Measurements from ENCODE around the gene ADARB1.

Gene ADARB1

DNA sequence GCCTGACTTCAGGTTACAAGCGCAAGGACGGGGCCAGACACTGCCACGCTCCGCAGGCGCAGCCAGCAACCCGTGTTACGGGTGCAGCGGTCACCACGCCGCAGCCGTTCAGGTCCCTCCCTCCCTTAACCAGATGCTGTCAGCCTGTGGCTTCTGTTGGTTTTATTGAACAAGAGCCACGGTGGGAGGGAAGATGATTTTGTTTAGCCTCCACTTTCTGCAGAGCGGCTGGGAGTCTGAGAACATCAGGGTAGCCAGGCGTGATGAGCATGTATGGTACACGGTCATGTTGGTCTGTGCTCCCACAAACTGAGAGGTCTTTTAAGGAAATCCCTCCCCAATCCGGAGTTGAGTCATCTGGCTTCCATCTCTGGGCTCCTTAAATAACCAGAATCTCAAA, 18.5 kb upstream of the ADARB1 start:
- no peak for DNase-seq

DNA sequence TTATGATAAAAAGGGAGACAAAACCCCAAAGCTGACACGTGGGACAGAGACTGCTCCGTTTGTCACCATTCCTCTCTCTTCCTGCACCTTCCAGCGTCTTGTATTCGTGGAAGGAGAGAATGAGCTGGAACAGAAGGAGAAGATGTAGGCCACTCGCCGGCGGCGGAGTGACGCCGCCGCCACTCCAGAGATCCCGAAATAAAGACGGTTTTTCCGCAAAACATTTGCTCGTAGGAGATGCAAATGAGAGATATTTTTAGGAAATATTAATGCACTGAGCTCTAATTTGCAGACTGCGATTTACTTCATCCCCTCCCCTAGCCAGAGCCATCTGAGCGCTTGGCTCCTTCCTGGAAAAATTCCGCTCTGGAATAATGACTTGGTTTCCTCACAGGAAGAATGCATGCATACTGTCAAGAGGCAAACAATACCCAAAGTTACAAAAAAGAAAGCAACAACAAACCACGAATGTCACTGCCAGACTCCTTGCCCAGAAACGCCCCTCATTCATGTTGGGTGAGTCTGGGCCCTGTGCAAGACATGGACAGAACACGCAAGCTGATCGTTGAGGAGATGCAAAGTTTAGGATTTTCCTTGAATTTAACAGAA, 18.0 kb upstream of the ADARB1 start:
- no peak for DNase-seq

GRCh38 chr21:45056917-45057560, 17.3 kb upstream of the ADARB1 start:
- DNase-seq: no peak

DNA sequence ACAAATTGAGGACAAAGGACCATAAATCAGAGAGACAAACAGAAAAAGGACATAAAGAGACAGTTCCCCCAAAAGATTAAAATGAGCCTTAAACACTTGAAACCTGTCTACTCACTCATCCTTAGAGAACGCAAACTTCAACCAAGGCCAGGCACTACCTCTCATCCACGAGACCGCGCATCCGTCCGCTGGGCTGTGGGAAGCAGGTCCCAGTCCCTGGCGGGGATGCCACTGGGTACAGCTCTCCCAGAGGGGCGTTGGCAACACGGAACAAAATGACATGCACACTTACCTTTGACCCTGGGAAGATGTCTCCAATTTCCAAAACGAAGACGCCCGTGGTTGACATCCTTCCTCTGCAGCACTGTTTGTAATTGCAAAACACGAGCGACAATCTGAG, 16.5 kb upstream of the ADARB1 start:
- DNase-seq: no peak

DNA sequence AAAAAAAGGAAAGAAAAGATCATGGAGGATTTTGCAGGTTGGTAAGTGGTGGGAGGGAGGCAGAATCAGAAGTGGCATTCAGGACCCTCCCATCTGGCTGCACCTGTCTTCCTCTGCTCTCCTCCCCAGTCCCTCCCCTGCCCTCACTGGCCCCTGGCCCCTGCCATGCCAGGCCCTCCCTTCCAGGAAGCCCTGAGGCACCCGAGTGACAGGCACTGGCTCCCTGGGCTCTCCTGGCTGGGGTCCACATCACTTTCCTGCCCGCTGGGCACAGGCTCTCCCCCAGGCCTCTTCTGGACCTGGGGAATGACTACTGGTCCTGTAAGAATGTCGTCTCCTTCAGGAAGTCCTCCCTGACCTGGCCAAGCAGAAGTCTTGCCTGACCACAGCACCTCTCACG, 15.3 kb upstream of the ADARB1 start:
- DNase-seq: no peak

DNA sequence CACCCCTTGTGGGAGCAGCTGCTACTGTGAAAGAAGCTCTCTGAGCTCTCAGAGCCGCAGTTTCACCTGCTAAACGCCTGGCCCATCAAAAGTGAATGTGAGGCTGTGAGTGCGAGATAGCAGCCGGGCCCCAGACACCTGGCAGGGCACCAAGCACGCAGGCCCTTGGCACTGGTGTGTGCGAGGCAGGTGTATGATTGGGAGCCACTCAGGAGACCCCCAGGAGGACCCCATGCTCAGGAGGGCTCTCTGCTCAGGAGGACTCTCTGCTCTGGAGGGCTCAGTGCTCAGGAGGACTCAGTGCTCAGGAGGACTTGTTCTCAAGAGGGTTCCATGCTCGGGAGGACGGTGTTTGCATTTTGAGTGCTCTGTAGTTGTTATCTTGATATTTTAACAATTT, 14.3 kb upstream of the ADARB1 start:
- no peak for DNase-seq

GRCh38 chr21:45060675-45061311, 13.6 kb upstream of the ADARB1 start:
- DNase-seq: no peak

DNA sequence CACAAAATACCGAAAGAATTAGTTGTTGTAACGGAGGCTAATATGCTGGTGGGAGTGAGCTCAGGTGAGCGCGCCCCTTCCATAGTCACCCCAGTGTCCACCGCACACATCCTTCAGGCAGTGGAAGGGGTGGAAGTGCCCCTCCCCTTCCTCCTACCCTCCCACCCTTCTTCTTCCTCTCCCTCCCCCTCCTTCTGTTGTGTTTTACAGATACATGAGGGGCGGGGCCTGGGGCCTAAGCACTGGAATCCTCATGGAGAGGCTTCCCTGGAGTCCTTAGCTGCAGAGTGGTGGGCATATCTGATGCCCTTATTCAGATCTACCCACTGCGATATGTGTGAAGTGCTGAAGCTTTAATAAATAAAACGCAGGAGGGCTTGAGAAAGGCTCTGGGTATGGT, 10.3 kb upstream of the ADARB1 start:
- DNase-seq: no peak

DNA sequence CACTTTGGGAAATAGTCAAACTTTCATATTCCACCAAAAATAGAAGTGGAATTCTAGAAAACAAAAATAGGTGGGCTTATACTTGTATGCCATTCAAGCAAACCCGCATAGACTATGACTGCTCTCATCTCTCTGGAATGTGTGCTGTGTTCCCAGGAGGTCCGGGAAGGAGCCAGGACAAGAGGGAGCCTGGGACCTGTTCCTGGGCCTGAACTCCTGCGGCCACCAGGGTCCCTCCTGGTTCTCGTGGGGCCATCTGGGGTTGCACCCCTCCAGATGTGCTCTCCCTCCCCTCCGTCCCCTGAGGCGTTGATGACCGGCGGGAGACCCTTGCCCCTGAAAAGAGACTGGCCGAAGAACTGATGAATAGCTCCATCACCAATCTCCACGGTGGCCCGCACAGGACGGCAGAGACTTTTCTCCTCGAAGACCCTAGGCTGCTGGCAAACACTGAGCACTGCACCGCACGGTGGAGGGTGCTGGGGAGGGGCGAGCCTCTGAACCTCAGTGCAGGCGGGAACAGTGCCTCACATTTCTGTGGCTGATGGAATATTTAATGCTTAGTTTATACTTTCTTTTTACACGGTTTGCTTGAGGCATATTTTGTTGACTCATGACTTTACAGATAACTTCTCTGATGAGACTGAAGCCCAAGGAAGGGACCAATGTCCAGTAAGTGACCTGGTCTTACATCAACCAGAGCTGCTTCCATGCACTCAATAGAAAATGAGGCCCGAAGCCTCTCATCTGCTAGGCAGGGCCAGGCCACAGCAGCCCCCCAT, 9.6 kb upstream of the ADARB1 start:
- no peak for DNase-seq

GRCh38 chr21:45067462-45068285, 6.7 kb upstream of the ADARB1 start:
- no peak for DNase-seq

GRCh38 chr21:45069085-45069484, 5.3 kb upstream of the ADARB1 start:
- no peak for DNase-seq

DNA sequence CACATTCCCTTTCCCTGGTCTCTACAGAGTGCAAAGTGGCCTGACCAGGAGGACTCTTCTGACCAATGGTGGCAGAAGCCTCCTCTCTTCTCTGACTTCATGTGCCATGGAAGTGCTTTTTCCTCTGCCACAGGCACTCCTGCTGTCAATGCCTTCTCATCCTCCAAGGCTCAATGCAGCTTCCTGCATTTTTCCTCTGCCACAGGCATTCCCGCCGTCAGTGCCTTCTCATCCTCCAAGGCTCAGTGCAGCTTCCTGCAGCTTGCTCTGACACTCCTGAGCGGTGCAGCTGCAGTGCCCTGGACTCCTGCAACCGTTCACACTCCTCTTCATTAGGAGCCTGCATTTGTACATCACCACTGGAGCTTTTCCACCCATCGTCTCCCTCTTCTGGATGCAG, 4.7 kb upstream of the ADARB1 start:
- DNase-seq: no peak

GRCh38 chr21:45071078-45071873, 3.1 kb upstream of the ADARB1 start:
- no peak for DNase-seq

- DNase-seq: no peak
These were observed 2.3 kb upstream of the ADARB1 start for GRCh38 chr21:45071874-45072737.

- no peak for DNase-seq
These were observed 1.6 kb upstream of the ADARB1 start for GRCh38 chr21:45072738-45073300.

DNA sequence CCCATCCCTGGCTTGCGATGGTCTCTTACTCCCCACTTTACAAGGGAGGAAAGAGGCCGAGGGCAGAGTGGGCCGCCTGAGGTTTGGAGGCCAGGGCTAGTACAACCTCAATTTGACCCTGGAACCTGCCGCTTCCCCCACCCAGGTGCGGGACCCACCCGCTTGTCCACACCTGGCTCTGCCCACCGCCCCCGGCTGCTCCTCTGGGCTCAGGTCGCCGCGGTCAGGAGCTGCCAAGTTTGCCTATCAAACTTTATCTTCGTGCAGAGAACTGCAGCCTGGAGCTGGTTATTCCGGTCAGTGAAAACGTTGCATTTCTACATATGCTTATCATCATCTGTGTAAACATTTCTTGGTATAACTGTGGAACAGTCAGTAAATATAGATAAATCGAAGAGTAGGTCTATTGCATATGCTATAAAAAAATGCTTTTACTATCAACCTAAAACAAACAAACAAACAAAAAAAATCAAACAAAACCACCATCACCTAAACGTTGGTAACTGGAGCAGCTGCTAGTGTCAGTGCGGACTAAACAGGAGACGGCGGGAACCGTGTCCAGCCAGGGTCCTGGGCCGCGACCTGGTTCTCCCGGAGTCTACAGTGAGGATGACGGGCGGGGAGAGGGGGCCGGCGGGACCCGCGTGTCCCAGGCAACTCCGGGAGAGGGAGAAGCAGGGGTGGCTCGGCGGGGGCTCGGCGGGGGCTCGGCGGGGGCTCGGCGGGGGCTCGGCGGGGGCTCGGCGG, 906 bp upstream of the ADARB1 start:
- DNase-seq: no peak

DNA sequence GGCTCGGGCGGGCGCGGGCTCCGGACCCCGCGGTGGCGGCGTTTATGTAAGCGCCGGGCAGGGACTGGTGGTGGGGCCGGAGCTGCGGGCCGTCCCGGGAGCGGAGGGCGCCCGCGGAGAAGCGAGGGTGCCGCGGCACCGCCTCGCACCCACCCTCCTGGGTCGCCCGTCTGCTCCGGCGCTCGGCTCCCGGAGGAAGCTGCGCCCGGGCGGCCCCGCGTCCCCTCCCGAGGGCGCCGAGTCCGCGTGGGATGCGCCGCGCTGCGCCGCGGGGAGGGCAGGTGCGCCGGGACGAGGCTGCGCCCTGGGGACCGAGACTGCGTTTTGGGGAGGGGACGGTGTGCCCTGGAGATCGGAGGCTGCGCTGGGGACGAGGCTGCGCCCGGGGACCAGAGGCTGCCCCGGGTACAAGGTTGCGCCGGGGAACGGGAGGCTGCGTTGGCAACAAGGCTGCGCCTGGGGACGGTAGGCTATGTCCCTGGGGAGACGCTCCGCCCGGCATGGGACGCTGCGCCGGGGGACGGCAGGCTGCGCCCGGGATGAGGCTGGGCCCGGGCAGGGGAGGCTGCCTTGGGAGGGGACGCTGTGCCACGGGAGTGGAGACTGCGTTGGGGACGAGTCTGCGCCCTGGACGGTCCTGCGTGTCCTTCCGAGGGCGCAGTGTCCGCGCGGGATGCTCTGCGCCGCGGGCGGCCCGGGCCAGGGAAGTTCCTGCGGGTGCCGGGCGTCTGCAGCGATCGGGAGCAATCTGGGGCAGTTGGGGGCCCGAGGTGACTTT, 627 bp downstream of the ADARB1 start:
- no peak for DNase-seq

- no peak for DNase-seq
These were observed 1.3 kb downstream of the ADARB1 start for GRCh38 chr21:45075596-45076244.

Measured in NCI-H524 treated with DMSO at 0.1 percent for 48 hours (cell line).